Renal cortex interstitium (tissue), 15 donors: ENCODE data around the gene NUAK2. TPM values are rescaled to one million over a fixed set of nuclear protein-coding genes. Genes with fewer than 3 reads are reported as not detected.
"Not testable (repeated sequence)": the region's sequence is repeated elsewhere in the genome, so short reads cannot be mapped to it uniquely, and the experiment has no call there.

ENCODE experiments used
- DNase-seq, 11 donors: peaks; one replicate each; pipeline ENCODE4 v3.0.0-alpha.2; 2013; ENCODE audit warnings: low read depth in 9 of 11, low spot score in 4 of 11; ENCODE audit errors: extremely low read depth in 1 of 11
- long read RNA-seq, 16 experiments: transcript quantifications; one replicate each; lab custom pipeline, GENCODE V29; 2026
- polyA plus RNA-seq, 3 donors: library from polyadenylated mRNA; unstranded; fragments of 120-200 nt; gene quantifications; one replicate each; pipeline ENCODE4 v1.2.1, GENCODE V29; 2013; ENCODE audit not compliant: insufficient read length in 3 of 3

Gene NUAK2
- polyA plus RNA-seq = 10 to 100 TPM in 1 of 3 donors, 1 to 10 TPM in 2; 8.0 to 14.9 (median 8.6) TPM
- long read RNA-seq, donor 1, partial matches to known transcripts = 0 of 1 reads
- long read RNA-seq, donor 1, other reads (novel, unspliced or antisense) = 0 of 1 reads
- long read RNA-seq, donor 2, partial matches to known transcripts = 0 of 3 reads
- long read RNA-seq, donor 2, other reads (novel, unspliced or antisense) = 0 of 3 reads
- long read RNA-seq, donor 3, transcript NUAK2-201 (7 exons, 3,441 nt) = major isoform, 6 of 6 reads
- long read RNA-seq, donor 3, partial matches to known transcripts = 0 of 6 reads
- long read RNA-seq, donor 3, other reads (novel, unspliced or antisense) = 0 of 6 reads
- long read RNA-seq, donor 4, partial matches to known transcripts = 0 of 2 reads
- long read RNA-seq, donor 4, other reads (novel, unspliced or antisense) = 0 of 2 reads
- long read RNA-seq, donor 5 = 0 reads
- long read RNA-seq, donor 6, partial matches to known transcripts = 0 of 3 reads
- long read RNA-seq, donor 6, other reads (novel, unspliced or antisense) = 0 of 3 reads
- long read RNA-seq, donor 7, partial matches to known transcripts = 0 of 3 reads
- long read RNA-seq, donor 7, other reads (novel, unspliced or antisense) = 0 of 3 reads
- long read RNA-seq, donor 8, partial matches to known transcripts = 0 of 4 reads
- long read RNA-seq, donor 8, other reads (novel, unspliced or antisense) = 0 of 4 reads
- long read RNA-seq, donor 9, partial matches to known transcripts = 0 of 1 reads
- long read RNA-seq, donor 9, other reads (novel, unspliced or antisense) = 0 of 1 reads
- long read RNA-seq, donor 10 = 0 reads
- long read RNA-seq, donor 11 = 0 reads
- long read RNA-seq, donor 12, partial matches to known transcripts = 0 of 1 reads
- long read RNA-seq, donor 12, other reads (novel, unspliced or antisense) = 0 of 1 reads
- long read RNA-seq, donor 13, partial matches to known transcripts = 0 of 4 reads
- long read RNA-seq, donor 13, other reads (novel, unspliced or antisense) = 0 of 4 reads
- long read RNA-seq, donor 14, partial matches to known transcripts = 0 of 3 reads
- long read RNA-seq, donor 14, other reads (novel, unspliced or antisense) = 0 of 3 reads
- long read RNA-seq, donor 15, partial matches to known transcripts = 0 of 1 reads
- long read RNA-seq, donor 15, other reads (novel, unspliced or antisense) = 0 of 1 reads
- long read RNA-seq, donor 16, partial matches to known transcripts = 0 of 2 reads
- long read RNA-seq, donor 16, other reads (novel, unspliced or antisense) = 0 of 2 reads

DNA sequence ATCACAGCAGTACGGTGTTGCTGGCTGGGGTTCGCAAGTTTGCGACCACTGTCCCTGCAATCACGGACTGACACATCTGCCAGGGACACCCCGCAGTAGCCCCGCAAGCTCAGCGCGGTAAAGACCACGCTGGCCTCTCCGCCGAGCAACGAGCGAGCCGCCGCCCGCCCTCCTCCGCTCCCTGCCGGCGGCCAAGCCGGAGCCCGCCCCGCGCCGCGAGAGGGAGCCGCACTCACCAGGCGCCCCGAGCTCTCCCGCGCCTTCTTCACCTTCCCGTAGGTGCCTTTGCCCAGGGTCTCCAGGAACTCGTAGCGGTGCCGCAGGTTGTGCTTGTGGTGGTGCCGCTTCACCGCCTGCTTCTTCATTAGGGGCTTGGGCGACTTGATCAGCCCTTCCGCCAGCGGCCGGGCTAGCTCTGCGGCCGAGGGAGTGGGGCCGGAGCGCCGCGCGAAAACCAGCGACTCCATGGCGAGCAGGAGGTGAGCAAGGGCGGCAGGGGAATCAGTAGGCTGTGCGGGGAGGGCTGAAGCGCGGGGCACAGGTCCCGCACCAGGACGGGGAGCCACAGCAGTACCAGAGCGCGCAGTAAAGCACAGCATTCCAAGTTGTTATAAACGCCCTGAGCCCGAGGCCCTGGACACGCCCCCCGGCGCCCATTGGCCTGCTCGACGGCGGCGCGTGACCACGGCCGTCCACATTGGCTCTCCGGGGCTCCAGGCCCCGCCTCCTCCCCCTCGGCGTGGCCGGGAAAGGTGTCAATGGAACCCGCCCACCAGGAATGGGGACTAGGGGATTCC lies at the start of gene NUAK2:
TSS of gene NUAK2 (minus strand) at position 584 of the 797 bp plus-strand sequence. CDS start at position 467, 117 bp downstream.
- DNase-seq = peak in 10 of 11 donors; percentile 63 to 92 (median 84)

DNA sequence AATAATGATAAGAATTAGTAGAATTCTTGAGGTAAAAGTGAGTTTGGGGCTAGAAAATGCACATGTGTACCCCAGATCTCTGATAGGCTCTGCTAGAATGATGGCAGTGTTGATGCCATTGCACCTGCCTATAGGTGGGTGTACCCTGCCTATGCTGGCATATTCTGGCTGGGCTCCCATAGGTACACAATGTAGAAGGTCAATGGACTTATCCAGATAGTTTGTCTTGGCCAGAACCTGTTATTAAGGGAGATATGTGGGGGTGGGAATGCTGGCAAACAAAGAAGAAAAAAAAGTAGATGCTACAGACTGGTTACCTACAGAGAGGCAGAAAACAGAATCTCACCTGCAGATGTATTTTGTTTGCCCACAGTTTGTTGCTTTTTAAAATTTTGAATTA lies 49.2 kb upstream of the NUAK2 start:
- no peak for DNase-seq

DNA sequence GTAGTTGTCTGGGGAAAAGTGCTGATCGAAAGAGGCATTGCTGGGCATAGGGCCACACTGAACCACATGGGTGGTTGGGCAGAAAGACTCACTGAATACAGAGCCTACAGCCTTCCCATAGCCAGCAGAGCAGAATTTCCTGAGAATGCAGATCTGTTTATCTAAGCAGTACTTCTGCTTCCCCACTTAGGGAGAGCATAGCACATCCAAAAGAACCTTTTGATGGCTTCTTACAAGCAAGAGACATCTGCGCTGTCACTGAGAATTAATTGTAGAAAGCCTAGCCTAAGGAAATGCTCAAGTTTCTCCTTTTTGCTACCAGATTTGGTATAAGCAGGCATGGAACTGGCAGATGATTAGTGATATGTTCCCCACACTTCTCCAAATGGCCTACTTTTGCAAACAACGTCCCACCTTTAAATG lies 48.2 kb upstream of the NUAK2 start:
- DNase-seq = no peak

DNA sequence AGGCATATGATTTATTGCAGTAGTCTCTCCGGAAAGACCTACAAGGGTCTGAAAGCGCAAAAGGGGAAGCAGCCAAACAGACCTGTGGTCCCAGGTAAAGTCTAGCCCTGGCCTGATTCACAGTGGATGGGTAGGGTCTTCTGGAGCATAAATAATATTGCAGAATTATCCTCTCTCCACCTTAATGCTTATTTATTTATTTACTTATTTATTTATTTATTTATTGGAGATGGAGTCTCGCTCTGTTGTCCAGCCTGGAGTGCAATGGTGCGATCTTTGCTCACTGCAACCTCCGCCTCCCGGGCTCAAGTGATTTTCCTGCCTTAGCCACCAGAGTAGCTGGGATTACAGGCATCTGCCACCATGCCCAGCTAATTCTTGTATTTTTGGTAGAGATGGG lies 46.9 kb upstream of the NUAK2 start:
- no peak for DNase-seq

DNA sequence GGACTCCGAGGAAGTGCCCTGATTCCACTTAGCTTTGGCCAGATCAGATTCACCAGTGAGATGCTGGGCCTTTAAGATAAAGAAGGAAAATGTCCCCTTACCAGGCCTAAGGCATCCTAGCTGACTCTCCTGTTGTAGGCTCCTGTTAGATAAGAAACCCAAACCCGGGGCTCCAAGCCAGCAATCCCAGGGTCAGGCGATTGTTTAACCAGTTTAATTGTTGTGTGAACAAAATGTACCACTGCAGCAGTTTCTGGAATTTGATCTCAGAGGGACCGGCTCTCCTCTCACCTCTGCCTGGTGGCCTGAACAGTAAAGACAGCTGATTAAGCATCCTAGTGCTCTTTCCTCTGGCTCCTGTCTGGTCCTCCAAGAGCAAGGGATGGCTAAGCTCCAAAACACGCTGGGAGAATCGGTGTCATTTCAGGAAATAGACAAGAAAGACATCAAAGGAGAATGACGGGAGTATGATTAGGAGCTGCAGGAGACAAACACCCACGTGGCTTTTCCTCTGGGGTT lies 44.5 kb upstream of the NUAK2 start:
- DNase-seq = no peak

DNA sequence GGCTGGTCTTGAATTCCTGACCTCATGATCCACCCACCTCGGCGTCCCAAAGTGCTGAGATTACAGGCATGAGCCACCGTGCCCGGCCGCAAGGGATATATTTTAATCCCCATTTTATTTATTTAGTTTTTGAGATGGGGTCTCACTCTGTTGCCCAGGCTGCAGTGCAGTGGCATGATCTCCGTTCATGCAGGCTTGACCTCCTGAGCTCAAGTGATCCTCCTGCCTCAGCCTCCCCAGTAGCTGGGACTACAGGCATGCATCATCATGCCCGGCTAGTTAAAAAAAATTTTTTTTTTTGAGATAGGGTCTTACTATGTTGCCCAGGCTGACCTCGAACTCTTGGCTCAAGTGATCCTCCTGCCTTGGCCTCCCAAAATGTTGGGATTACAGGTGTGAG lies 43.5 kb upstream of the NUAK2 start:
- DNase-seq = not testable (repeated sequence)

DNA sequence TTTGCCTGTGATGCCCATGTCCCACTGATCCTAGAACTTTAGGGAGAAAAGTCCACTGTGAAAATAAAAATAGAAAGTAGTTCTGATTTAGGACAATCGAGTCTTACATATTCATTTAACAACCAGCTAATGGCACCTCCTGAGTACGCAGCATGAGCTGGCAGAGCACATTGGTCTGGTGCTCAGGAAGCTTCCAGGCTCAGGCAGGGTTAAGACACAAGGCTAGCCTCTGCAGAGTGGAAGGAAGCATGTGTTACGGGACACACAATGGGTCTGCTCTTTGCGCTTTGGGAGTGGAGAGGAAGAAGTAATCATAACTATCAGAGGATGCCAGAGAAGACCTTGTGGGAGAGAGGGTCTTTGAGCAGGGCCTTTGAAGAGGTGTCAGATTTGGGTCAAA lies 39.3 kb upstream of the NUAK2 start:
- no peak for DNase-seq

DNA sequence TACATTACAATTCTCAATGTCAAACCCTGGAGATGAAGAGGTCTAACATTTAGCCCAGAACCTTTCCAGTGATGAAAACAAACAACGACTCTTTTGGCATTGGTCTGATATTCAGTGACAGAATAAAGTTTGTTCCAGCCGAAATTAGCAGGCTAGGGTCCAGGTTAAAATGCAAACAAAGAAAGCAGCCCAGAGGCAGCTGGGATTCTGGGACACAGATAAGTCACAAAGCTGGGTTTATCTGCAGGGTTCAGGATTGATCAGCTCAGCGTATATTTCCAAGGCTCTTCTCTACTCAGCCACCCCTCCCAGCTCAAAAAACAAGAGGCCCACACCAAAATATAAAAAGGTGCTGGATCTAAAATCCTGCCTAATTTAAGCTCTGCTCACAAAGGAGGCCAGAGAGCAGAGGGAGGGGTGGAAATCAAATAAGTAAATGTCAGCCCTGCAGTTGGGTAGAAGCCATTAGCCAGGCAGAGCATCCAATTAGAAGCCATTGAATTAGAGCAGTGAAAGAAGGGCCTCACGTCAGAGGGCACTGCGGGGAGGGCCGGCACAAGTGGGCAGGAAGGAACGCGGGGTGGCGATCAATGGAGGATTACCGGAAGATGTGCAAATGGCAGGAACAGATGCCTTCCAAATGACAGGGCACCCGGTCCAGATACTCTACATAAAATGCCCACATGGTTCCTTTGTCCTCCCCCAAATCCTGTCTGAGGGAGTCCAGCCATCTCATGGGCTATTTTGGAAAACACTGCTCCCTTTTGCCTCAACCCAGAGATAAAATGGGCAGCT lies 38.4 kb upstream of the NUAK2 start:
- DNase-seq = no peak

DNA sequence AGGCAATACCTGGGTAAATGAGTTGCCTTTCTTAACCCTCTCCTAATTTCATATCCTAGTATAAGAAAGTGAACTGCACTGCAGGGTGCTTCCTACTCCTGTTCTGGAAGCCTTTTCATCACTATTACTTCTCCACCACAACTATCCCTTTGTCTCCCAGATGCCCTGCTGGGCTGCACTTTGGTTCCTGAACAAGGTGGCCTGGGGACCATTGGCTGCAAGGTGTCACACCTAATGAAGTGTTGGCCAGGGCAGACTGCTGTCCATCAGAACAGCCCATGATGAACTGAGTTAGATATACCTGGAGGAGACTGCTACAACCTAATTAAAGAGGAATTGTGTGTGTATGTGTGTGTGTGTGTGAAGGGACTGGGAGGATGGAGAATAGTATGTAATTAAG lies 37.0 kb upstream of the NUAK2 start:
- DNase-seq = no peak

DNA sequence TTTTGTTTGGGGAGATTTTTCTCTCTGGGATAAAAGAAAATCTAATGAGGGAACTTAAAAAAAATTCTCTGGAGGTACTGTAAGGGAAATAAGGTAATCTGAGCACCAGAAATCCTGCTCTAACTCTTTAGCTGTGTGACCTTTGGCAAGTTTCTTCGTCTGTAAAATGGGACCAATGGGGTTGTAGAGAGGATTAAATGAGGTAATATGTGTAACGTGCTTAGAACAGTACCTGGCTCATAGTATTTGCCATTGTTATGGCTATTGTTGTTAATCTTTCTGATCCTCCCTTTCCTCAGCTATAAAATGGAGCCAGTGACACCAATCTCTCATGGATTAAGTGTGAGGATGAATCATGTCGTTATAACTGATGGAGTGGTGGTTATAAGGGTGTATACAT lies 36.0 kb upstream of the NUAK2 start:
- no peak for DNase-seq

DNA sequence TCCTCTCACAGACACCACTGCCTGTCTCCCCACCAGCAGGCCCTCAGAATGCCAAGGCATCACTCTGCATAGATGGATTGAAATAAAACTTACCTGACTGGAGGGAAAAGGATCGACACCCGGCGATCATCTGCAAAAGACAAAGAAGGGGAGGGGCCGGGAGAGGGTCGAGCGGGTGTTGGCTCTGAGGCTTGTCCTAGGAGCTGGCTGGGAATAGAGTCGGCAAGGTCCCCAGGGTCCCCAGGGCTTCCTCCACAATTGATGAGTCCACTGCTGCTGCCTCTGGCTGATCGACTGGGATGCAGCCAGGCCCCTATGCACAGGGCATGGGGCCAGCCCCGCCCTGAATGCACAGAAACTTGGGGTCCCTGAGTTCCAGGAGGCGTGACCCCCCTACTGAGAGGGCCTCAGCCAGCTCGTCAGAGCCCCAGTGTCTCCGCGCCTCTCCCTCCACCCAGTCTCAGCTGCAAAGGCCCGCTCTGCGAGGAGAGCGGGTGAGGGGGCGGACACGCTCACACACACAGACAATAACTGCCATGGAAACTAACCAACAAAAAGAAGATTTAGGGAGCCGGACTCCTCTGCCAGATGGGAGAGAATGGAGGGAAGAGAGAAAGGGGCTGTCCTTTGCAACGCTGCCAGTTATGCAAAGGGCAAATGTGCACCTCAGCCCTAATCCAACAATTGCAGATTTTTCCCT lies 35.0 kb upstream of the NUAK2 start, which contains the start of gene KLHDC8A:
TSS of gene KLHDC8A (minus strand) at position 483 of the 700 bp plus-strand sequence. CDS start 13,318 bp downstream, outside the sequence.
- peak; percentile 44 to 76 (median 66) for DNase-seq

DNA sequence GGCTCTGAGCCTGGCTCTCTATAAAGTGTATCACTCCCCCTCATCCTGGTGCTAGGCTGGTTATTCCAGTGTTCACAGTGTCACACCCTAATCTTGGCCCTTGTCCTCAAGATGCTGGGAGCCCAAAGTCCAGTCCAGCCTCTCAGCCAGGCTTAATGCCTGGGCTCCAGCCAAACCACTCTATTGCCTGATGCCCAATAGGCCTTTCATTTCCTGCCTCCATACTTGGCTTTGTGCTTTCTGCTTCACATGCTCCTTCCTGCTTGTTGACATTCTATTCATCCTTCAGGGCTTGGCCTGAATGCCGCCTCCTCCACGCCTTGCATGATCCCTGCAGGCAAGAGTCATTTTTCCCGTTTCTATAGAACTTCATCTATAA lies 33.5 kb upstream of the NUAK2 start:
- no peak for DNase-seq

DNA sequence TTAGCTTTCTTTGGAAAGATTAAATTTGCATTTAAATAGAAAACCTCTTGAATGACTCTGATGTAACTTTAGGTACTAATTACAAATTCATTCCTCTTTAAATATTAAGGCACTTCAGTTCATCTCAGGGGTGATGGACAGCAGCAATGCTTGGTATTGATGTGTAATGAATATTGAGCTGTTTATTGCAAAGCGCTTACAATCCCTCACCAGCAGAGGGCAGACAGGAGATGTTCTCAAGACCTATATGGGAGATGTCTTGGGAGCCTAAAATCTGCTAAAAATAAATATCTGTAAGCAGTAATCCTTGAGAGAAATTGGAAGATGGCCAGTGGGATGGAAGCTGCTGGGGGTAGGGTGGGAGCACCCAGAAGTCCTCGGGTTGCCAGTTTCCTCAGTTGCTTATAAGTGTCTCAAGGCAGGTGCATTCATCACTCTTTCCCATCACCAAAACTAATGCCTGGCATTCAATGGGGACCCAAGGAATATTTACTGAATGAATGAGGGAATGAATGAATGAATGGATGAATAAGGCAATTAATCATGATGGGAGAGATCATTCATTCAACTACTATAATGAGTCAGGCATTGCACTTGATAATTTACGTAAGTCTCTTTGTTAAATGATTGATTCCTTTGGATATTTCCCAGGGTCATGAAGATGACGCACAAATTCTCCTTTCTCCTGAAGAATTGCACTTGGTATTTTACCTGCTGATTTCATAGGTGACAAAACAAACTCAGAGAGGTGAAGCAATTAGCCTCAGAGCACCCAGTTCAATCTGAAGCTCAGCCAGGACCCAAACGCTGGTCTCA lies 32.9 kb upstream of the NUAK2 start:
- DNase-seq = peak in 1 of 11 donors; percentile 56

DNA sequence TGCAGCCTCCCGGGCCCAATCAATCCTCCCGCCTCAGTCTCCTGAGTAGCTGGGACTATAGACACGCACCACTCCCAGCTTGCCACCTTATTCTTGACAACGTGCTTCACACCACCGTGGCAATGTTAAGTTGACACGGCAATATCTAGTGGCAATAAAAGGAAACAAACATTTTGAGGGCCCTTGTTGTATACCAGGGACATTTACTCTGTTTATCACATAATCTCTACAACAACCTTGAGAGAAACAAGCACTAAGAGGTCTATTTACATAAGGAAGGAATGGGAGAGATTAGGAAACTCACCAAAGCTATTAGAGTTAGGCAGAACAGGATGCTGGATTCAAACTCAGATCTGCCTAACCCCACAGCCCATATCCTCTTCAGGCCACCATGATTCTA lies 32.1 kb upstream of the NUAK2 start:
- no peak for DNase-seq

DNA sequence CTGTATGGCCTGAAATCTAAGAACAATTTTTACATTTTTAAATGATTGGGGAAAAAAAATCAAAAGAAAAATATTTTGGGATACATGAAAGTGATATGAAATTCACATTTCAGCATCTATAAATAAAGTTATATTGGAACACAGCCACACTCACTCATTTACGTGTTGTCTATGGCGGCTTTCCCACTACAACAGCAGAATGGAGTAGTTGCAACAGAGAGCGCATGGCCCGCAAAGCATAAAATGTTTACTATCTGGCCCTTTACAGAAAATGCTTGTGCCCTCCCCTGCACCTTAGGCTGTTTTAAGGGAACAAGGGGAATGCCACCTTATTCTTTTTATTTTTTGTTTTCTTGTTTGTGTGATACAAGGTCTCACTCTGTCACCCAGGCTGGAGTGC lies 31.6 kb upstream of the NUAK2 start:
- DNase-seq = no peak
